GM21447 (cell line): ENCODE results near the gene FAM32A.

Experiments
- ATAC-seq: cut with Tn5 transposase; IDR thresholded peaks from one replicate; pipeline ENCODE4 v1.9.1; 2021; ENCODE audit not compliant: unreplicated experiment

Gene FAM32A

GRCh38 chr19:16200038-16201010 is 15.1 kb downstream of the FAM32A start:
- ATAC-seq, result no peak

DNA sequence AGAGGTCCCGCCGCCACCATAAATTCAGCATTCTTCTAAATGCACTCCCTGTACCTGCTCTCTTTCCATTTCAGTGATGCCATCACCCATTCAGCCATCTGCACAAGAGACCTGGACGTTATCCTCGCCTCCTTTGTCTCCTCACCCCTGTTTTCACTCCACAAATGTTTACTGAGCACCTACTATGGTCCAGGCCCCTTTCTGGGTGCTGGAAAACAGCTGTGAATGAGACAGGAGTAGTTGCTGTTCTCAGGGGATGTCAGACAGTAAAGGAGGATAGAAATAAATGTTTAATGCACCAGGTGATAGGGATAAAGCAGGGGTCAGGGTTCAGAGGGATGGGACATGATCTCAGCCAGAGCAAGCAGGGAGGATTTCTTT is 15.8 kb downstream of the FAM32A start:
- no peak for ATAC-seq

DNA sequence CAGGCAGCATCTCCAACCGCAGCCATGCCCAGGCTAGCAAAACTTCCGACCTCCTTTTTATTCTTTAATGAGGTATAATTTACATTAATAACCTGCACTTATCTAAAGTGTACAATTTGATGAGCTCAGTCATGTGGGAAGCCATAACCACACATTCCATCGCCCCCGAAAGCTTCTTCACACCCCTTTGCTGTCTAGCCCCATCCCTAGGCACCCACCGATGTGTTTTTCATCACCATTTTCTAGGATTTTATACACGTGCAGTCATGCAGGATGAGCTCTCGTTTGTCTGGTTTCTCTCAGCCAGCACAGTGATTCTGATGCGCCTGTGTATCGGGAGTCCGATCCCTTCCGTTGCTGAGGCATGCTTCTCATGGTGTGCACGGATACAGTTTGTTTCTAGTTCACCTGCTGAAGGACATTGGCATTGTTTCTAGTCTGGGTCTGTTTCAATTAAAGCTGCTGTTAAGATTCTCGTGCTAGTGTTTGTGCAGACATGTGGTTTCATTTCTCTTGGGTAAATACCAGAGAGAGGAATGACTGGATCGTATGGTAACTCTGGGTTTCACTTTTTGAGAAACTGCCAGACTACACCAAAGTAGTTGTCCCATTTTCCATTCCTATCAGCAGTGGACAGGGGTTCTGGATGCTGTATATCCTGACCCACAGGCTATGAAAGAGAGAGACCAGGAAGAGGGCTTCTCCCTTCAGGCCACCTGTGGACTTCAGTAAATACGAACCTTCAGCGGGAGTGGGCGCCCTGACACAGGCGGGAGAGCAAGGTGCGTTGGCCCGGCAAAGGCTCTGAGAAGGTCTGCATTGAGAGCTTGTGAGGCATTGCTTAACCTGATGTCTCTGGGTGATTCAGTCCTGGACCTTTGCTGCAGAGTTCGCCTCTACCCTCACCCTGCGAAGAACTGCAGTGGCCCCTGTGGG is 17.4 kb downstream of the FAM32A start:
- ATAC-seq, result no peak

DNA sequence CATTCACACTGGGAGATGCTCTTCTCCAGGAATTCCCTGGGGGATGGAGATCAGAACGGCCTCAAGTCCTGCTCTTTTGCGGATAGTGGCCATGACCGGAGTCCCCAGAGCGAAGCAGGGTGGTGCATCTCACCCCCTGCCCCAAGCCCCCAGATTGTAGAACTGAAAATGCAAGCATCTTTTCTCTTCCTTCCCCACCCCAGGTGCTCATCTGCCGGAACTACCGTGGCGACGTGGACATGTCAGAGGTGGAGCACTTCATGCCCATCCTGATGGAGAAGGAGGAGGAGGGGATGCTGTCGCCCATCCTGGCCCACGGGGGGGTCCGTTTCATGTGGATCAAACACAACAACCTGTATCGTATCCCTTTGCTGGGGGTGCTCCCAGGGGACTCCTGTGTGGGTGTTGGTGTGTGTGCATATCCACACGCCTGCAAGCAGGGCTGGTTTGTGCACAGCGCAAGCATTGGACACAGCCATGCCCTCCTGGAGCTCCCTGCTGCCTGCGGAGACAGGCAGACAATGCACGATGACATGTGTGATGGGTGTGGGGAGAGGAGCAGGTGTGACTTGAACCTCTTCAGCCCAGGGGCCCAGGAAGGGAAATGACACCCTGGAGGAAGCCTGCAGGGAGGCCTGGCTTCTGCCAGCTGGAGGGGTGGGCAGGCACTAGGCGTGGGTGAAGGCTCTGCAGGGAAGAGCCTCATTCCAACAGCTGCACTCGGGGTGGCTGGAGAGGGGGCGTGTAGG is 18.2 kb downstream of the FAM32A start:
- no peak for ATAC-seq

GRCh38 chr19:16204005-16204294 is 18.7 kb downstream of the FAM32A start:
- ATAC-seq, result no peak

- ATAC-seq, result no peak
These were observed 20.2 kb downstream of the FAM32A start for GRCh38 chr19:16205205-16206045.

GRCh38 chr19:16206046-16206605 is 20.9 kb downstream of the FAM32A start:
- ATAC-seq, result no peak

DNA sequence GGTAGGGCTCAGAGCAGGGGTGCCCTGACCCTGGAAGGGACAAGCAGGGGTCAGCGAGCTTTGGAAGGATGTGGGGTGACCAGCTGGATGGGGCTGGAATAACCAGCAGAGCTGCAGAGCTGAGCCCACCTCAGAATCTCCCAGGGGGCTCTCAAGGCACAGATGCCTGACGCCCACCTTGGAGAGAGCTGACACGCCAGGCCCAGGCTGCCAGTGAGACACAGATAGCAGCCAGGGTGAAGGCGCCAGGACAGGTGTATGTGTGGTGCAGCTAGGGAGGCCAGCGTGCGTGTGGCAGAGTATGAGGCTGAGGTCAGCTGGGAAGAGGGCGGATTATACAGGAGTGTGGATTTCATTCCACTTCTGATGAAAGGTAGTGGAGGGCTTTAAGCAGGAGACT is 21.4 kb downstream of the FAM32A start:
- no peak for ATAC-seq

DNA sequence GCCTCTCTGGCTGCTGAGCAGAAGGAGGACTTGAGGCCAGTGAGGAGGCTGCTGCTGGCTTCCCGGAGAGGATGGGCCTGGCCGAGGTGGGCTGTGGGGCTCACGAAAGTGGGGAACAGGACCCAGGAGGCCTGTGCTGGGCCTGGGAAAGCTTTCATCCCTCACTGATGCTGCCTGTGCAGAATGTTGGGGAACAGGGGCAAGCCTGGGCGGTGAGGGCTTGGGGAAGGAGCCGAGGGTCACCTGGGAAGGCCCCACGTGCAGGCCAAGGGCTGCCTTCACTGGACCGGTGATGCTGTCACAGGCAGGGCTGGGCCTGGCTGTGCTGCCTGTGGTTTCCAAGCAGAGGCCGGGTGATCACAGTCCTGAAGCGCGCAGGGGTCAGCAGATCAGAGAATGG is 21.9 kb downstream of the FAM32A start:
- ATAC-seq, result no peak

DNA sequence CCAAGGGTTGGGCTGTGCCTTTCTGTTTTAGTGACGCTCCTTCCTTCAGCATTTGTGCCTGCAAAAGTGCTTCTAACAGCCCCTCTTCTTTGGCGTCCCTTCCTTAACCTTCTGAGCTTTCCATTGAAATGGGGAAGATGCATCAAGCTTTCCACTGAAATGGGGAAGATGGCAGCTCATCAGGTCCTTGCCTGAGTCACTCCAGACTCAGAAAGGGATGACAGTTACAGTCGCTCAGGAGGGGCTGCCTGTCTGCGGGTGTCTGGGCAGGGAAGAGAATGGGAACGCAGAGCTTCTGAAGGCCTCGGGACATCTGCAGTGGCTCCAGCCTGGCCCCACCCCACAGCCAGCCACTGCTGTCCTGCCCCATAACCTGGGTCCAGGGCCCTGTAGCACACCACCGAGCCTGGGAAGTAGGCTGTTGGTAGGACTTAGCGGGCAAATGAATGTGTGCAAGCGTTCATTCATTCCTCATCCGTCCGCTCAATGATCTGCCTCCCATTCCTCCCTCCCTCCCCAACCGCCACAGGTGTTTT is 22.3 kb downstream of the FAM32A start:
- ATAC-seq, result no peak

DNA sequence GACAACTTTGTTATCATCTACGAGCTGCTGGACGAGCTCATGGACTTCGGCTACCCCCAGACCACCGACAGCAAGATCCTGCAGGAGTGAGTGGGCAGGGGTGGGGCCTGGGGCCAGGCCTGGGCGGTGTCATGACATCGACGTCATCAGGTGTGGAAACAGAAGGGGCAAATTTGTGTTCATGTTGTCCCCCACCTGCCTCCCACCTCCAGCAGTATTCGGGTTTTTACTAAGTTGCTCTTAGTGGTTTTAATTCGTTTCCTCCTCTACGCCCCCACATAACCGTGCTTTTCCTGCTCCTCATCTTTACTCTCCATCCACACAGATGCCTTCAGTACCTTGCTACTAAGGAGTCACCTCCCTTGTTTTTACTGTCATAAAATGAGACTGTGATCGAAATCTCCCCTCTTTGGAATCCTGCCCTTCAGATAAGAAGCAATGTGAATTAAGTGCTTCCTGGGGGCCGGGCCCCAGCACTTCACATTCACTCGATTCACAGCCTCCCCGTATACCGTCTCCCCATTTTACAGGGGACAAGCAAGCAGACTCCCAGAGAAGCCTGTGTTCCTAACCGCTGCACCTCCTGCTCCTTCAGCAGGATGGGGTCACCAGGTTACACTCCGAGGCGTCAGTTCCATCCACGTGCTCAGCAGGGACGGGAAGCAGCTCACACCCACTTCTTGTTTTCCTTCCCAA is 23.0 kb downstream of the FAM32A start:
- no peak for ATAC-seq

- no peak for ATAC-seq
These were observed 23.8 kb downstream of the FAM32A start for GRCh38 chr19:16208847-16209665.

DNA sequence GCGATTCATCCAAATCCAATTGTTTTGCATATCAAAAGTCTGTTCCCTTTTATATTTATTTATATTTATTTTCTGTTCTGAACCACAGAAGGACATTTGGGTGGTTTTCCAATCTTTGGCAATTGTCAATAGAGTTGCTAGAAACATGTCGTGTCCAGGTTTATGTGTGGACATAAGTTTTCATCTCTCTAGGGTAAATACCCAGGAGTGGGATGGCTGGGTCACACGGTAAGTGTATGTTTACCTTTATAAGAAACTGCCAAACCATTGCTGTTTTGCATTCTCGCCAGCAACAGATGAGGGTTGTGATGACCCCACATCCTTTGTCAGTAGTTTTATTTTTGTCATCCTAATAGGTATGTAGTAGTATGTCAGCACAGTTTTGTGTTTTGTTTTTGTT is 25.0 kb downstream of the FAM32A start:
- no peak for ATAC-seq

DNA sequence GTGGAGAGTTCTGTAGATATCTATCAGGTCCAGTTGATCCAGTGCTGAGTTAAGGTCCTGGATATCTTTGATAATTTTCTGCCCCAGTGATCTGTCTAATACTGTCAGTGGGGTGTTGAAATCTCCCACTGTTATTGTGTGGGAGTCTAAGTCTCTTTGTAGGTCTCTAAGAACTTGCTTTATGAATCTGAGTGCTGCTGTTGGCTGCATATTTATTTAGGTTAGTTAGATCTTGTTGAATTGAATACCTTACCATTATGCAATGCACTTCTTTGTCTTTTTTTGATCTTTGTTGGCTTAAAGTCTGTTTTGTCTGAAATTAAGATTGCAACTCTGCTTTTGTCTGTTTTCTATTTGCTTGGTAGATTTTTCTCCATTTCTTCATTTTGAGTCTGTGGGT is 27.9 kb downstream of the FAM32A start:
- no peak for ATAC-seq

GRCh38 chr19:16216744-16217670 is 31.8 kb downstream of the FAM32A start:
- ATAC-seq, result no peak

DNA sequence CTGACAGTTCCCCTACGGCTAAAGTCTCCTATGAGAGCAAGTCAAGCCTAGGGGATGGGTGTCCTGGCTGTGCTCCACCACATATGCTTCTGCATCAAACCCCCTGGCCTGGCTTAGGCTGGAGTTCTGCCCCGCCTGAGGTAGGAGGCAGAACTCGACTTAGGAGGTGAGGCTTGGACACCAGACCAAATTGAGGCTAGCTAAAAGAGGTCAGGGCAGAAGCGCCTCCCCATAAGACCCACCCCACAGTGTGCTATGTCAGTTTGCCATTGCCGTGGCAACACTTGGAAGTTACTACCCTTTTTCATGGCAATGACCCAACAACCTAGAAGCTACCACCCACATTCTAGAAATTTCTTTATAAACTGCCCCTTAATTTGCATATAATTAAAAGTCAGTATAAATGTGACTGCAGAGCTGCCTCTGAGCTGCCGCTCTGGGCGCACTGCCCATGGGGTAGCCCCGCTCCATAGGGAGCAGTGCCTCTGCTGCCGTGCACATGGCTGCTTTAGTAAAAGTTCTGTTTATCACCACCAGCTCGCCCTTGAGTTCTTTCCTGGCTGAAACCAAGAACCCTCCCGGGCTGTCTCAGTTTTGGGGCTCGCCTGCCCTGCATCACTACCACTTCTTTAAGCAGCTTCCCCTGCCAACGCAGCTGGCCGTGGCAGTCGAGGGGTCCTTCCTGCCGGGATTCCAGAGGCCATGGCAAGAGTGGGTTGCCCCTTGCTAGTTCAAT is 32.7 kb downstream of the FAM32A start:
- no peak for ATAC-seq

DNA sequence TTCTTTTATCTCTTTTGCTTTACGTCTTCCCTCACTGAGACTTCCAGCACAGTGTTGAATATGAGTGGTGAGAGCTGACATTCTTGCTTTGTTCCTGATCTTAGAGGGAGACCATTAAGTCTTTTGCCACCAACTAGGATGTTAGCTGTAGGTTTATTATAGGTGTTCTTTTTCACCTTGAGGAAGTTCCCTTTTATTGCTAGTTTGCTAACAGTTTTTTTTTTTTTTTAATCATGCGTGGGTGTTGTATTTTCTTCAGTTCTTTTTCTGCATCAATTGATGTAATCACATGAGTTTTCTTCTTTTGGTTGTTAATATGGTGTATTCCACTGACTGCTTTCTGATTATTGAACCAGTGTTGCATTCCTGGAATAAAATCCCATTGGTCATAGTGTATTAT is 33.6 kb downstream of the FAM32A start:
- ATAC-seq, result no peak
